Neural progenitor cell (in vitro differentiated cells): ENCODE data around the gene AGBL4. TPM values are rescaled to one million over a fixed set of nuclear protein-coding genes. Genes with fewer than 3 reads are reported as not detected.

Experiments used
- DNase-seq: peaks from one replicate; pipeline ENCODE4 v3.0.0-alpha.2; 2016; ENCODE audit warnings: low spot score
- H2AFZ ChIP-seq: fragments of 200-600 bp; sonication (generic); replicated peaks from 2 replicates; pipeline ENCODE4 v1.6.1; 2016; ENCODE audit warnings: antibody characterized with exemption
- H3F3A ChIP-seq: fragments of 200-600 bp; sonication (generic); 2 replicates; pipeline ENCODE4 v1.6.1; 2016; ENCODE audit warnings: antibody characterized with exemption, low read depth
- H3K27ac ChIP-seq: fragments of 200-600 bp; sonication (generic); 2 replicates; pipeline ENCODE4 v1.5.1; 2016; ENCODE audit warnings: mild to moderate bottlenecking
- H3K27me3 ChIP-seq: fragments of 200-600 bp; sonication (generic); 2 replicates; pipeline ENCODE4 v1.6.1; 2016; ENCODE audit warnings: mild to moderate bottlenecking, moderate library complexity
- H3K36me3 ChIP-seq: fragments of 200-600 bp; sonication (generic); 2 replicates; pipeline ENCODE4 v1.5.1; 2016
- H3K4me1 ChIP-seq: fragments of 200-600 bp; sonication (generic); 2 replicates; pipeline ENCODE4 v1.6.1; 2016; ENCODE audit warnings: mixed run types
- H3K4me2 ChIP-seq: fragments of 200-600 bp; sonication (generic); 2 replicates; pipeline ENCODE4 v1.6.1; 2016
- H3K4me3 ChIP-seq: fragments of 200-600 bp; sonication (generic); 2 replicates; pipeline ENCODE4 v1.5.1; 2016
- H3K79me2 ChIP-seq: fragments of 200-600 bp; sonication (generic); 2 replicates; pipeline ENCODE4 v1.6.1; 2016; ENCODE audit warnings: low read depth
- H3K9ac ChIP-seq: fragments of 200-600 bp; sonication (generic); 2 replicates; pipeline ENCODE4 v1.6.1; 2016
- H3K9me3 ChIP-seq: fragments of 200-600 bp; sonication (generic); 2 replicates; pipeline ENCODE4 v1.5.1; 2016; ENCODE audit warnings: low read depth
- H4K20me1 ChIP-seq: fragments of 200-600 bp; sonication (generic); 2 replicates; pipeline ENCODE4 v1.6.1; 2016; ENCODE audit warnings: low read depth
- H3K27ac Mint-ChIP-seq: 3 replicates; pipeline ENCODE4 v1.8.0; 2021; ENCODE audit warnings: mixed read lengths
- H3K27me3 Mint-ChIP-seq: 2 replicates; pipeline ENCODE4 v1.8.0; 2022; ENCODE audit warnings: low read depth, mild to moderate bottlenecking, inconsistent platforms, moderate library complexity, mixed read lengths; ENCODE audit not compliant: insufficient read depth
- H3K36me3 Mint-ChIP-seq: 3 replicates; pipeline ENCODE4 v1.8.0; 2021; ENCODE audit warnings: mixed read lengths
- H3K4me1 Mint-ChIP-seq: 3 replicates; pipeline ENCODE4 v1.8.0; 2021; ENCODE audit warnings: mixed read lengths
- H3K4me3 Mint-ChIP-seq: 3 replicates; pipeline ENCODE4 v1.8.0; 2021; ENCODE audit warnings: mild to moderate bottlenecking, moderate library complexity, mixed read lengths
- H3K9me3 Mint-ChIP-seq: 3 replicates; pipeline ENCODE4 v1.8.0; 2020; ENCODE audit warnings: mixed read lengths
- CTCF ChIP-seq: fragments of 200-600 bp; sonication (generic); IDR thresholded peaks from 2 replicates; pipeline ENCODE4 v1.5.1; 2017; ENCODE audit warnings: antibody characterized with exemption, mild to moderate bottlenecking
- EZH2 ChIP-seq: fragments of 200-600 bp; sonication (generic); IDR thresholded peaks from 2 replicates; pipeline ENCODE4 v1.6.1; 2017; ENCODE audit warnings: antibody characterized with exemption, mild to moderate bottlenecking, moderate library complexity
- EZH2phosphoT487 ChIP-seq: fragments of 200-600 bp; sonication (generic); IDR thresholded peaks from 2 replicates; pipeline ENCODE4 v1.6.1; 2017; ENCODE audit warnings: antibody characterized with exemption
- total RNA-seq: library from RNA; depleted of rRNA; stranded (reverse); fragments of >200 nt; gene quantifications from 2 replicates; pipeline ENCODE4 v1.2.3, GENCODE V29; 2015; ENCODE audit warnings: low replicate concordance

AGBL4 gene
- total RNA-seq, 1 donor from 2014 or later = 1.5 TPM

GRCh38 chr1:49106445-49106844, 917.3 kb downstream of the AGBL4 start:
- Mint-ChIP-seq H3K36me3 (no peaks in the 10 kb centered on the region), H3K4me1 (no peaks in the 10 kb centered on the region)
- no peak overlapping the region for H3K4me3 ChIP-seq

GRCh38 chr1:49104575-49104974, 919.2 kb downstream of the AGBL4 start:
- no peaks in the 10 kb centered on the region for H3K79me2 ChIP-seq
- no peak overlapping the region for H3K4me3 ChIP-seq
- H3K27ac ChIP-seq = no peak overlapping the region
- H3K9ac ChIP-seq = no peak overlapping the region
- H3F3A ChIP-seq = no peaks in the 10 kb centered on the region
- no peaks in the 10 kb centered on the region for H4K20me1 ChIP-seq
- Mint-ChIP-seq H3K27me3 (peaks cover 3% of the 10 kb centered on the region), H3K4me3 (no peak overlapping the region), H3K9me3 (no peaks in the 10 kb centered on the region), H3K4me1 (no peaks in the 10 kb centered on the region), H3K36me3 (no peaks in the 10 kb centered on the region), H3K27ac (no peak overlapping the region)
- no peak for TF ChIP-seq EZH2phosphoT487
- TF ChIP-seq CTCF = no peak
- no peak for TF ChIP-seq EZH2
- peaks cover 8% of the 10 kb centered on the region for H3K9me3 ChIP-seq
- no peaks in the 10 kb centered on the region for H3K36me3 ChIP-seq
- H2AFZ ChIP-seq = no peak overlapping the region
- no peaks in the 10 kb centered on the region for H3K27me3 ChIP-seq
- H3K4me2 ChIP-seq = no peak overlapping the region
- H3K4me1 ChIP-seq = no peaks in the 10 kb centered on the region
- DNase-seq = no peak

More at GRCh38 chr1:49106445-49106844, 917.3 kb downstream of the AGBL4 start:
- H4K20me1 ChIP-seq = no peaks in the 10 kb centered on the region
- no peak overlapping the region for H3K9ac ChIP-seq
- H3K79me2 ChIP-seq = no peaks in the 10 kb centered on the region
- Mint-ChIP-seq H3K9me3 (peaks cover 6% of the 10 kb centered on the region), H3K27ac (no peak overlapping the region), H3K4me3 (no peak overlapping the region), H3K27me3 (peaks cover 2% of the 10 kb centered on the region)
- no peak for DNase-seq
- H3K27me3 ChIP-seq = no peaks in the 10 kb centered on the region
- H3K36me3 ChIP-seq = no peaks in the 10 kb centered on the region
- H3K4me1 ChIP-seq = no peaks in the 10 kb centered on the region
- no peak overlapping the region for H2AFZ ChIP-seq
- H3K9me3 ChIP-seq = peaks cover 17% of the 10 kb centered on the region
- no peaks in the 10 kb centered on the region for H3F3A ChIP-seq
- no peak overlapping the region for H3K4me2 ChIP-seq
- TF ChIP-seq EZH2 (no peak), CTCF (no peak)
- H3K27ac ChIP-seq = no peak overlapping the region

- no peak overlapping the region for H3K27ac Mint-ChIP-seq
- no peak for DNase-seq
- H3K9me3 Mint-ChIP-seq = no peaks in the 10 kb centered on the region
- H3K4me3 Mint-ChIP-seq = no peak overlapping the region
- Histone ChIP-seq H3K9ac (no peak overlapping the region), H3K4me3 (no peak overlapping the region), H2AFZ (no peak overlapping the region), H3K79me2 (no peaks in the 10 kb centered on the region), H3K9me3 (peaks cover 8% of the 10 kb centered on the region), H3K4me1 (no peaks in the 10 kb centered on the region), H3K4me2 (no peak overlapping the region), H3K36me3 (no peaks in the 10 kb centered on the region), H3F3A (no peaks in the 10 kb centered on the region), H4K20me1 (no peaks in the 10 kb centered on the region), H3K27me3 (no peaks in the 10 kb centered on the region), H3K27ac (no peak overlapping the region)
- no peak for TF ChIP-seq EZH2phosphoT487
- no peaks in the 10 kb centered on the region for H3K4me1 Mint-ChIP-seq
- peaks cover 3% of the 10 kb centered on the region for H3K27me3 Mint-ChIP-seq
- H3K36me3 Mint-ChIP-seq = no peaks in the 10 kb centered on the region
Measured at GRCh38 chr1:49102752-49103151, 921.0 kb downstream of the AGBL4 start.

- Histone ChIP-seq H3K79me2 (no peaks in the 10 kb centered on the region), H3K27me3 (no peaks in the 10 kb centered on the region), H4K20me1 (no peaks in the 10 kb centered on the region), H2AFZ (no peak overlapping the region), H3K36me3 (no peaks in the 10 kb centered on the region), H3K27ac (no peak overlapping the region), H3K4me1 (no peaks in the 10 kb centered on the region), H3F3A (no peaks in the 10 kb centered on the region), H3K9me3 (peaks cover 10% of the 10 kb centered on the region), H3K4me3 (no peak overlapping the region), H3K9ac (no peak overlapping the region), H3K4me2 (no peak overlapping the region)
- Mint-ChIP-seq H3K4me1 (no peaks in the 10 kb centered on the region), H3K36me3 (no peaks in the 10 kb centered on the region), H3K9me3 (peaks cover 2% of the 10 kb centered on the region), H3K27me3 (peaks cover 5% of the 10 kb centered on the region), H3K27ac (no peak overlapping the region), H3K4me3 (no peak overlapping the region)
- DNase-seq = no peak
- TF ChIP-seq CTCF (no peak), EZH2 (no peak), EZH2phosphoT487 (no peak)
Measured at GRCh38 chr1:49098866-49099265, 924.9 kb downstream of the AGBL4 start.
